HG03196 (cell line): Measurements from ENCODE around the gene FPR1.

Experiments used
- ATAC-seq: cut with Tn5 transposase; IDR thresholded peaks from one replicate; pipeline ENCODE4 v1.9.1; 2021; ENCODE audit not compliant: unreplicated experiment

The FPR1 gene, protein sequence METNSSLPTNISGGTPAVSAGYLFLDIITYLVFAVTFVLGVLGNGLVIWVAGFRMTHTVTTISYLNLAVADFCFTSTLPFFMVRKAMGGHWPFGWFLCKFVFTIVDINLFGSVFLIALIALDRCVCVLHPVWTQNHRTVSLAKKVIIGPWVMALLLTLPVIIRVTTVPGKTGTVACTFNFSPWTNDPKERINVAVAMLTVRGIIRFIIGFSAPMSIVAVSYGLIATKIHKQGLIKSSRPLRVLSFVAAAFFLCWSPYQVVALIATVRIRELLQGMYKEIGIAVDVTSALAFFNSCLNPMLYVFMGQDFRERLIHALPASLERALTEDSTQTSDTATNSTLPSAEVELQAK

GRCh38 chr19:51751655-51752054 is at the start of gene FPR1:
FPR1 (minus strand) TSS chr19:51751878; CDS start chr19:51746994, 4,884 bp downstream.
- no peak for ATAC-seq

DNA sequence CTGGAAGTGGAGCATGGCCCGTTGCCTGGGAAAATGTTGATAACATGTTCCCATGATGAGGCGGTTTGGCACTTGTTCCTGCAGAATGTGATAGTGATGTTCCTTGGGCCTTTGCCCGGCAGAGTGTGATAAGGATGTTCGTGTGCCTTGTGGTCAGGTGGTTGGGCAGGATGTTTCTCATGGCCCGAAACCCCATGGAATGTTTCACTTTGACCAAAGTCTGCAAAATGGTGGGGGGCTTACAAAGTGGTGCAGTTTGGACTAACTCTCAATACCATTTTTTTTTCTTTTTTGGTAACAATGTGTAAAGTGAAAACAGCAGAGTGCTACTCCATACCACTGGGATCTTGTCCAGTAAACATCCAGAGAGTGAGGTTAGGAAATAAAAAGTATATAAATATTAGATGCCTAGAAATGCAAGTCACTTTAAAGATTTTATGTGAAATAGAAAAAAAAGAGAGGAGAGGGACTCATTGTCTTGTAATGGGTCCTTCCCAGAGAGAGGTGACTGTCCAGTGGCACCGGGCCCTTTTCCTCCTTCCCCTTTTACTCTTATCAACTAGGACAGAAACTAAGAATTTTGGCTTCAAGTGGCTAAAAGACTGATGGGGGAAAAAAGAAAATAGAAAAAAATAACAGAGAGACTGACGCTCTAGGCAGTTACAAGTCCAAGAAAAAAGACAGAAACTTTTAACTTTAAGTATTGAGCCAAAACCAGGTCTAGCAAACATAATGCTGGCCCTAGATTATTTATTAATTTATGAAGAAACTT is 49.0 kb upstream of the FPR1 start:
- no peak for ATAC-seq

GRCh38 chr19:51799774-51800472 is 48.2 kb upstream of the FPR1 start:
- ATAC-seq = no peak

DNA sequence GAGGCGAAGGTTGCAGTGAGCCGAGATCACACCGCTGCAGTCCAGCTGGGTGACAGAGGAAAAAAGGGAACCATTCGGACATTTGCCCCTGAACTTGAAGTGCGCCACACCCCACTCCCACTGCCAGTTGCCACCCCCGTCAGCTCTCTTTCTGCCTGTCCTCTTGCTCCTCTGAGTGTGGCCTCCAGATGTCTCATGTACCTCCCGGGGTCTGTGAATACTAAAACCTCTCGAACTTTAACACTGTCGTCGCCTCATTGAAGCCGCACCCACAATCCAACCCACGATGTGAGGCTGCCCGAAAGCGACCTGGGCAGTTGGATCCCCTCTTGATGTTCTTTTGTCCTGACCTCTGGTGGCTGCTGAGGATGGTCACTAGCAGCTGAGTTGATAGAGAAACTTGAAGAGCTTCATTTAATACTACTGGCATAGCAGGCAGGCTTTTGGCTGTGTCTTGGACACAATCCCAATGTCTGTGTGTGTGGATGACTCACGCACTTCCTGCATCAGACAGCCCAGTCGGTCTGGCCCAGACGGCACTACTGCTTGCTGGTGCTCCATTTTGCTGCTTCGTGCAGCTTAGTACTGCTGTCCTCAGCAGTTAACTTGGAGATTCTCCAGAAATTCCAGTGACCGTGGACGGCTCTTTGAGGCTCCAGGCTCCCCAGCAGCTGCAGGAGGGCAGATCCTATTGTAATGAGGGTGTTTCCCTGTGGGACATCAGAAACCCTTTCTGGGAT is 47.5 kb upstream of the FPR1 start:
- no peak for ATAC-seq

DNA sequence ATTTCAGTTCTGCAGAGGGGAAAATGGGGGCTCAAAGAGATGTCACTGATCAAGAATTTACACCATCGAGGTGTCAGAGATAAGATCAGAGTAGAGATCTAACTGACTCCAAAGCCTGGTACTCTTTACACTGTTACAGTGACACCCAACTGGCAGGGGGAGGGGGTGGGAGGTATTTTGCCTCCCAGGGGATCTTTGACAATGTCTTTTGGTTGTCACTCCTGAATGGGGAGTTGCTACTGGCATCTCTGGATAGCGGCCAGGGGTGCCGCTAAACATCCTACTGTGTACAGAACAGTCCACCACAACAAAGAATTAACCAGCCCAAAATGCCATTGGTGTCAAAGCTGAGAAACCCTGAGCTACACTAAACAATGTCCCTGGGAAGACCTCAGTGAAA is 46.4 kb upstream of the FPR1 start:
- ATAC-seq = no peak

GRCh38 chr19:51797480-51797879 is 45.8 kb upstream of the FPR1 start:
- ATAC-seq = no peak

DNA sequence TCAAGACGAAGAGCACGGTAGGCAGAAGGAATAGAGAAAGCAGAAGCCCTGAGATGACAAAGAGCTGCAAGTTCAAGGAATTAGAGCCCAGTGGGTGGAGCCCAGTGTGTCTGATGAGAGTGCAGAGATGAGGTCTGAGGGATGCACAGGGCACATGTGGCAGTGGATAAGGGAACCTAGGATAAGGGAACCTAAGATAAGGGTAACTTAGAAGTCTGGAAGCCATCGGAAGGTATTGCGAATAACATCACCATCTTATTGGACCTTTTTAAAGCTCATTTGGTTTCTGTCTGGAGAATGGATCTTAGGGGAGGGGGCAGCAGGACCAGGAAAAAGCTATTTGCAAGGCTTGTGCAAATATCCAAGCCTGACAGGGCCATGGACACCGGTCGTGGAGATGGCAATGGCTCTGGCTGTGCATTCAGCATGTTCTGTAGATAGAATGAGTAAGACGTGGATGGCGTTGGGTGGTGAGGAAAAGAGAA is 44.6 kb upstream of the FPR1 start:
- ATAC-seq = no peak

- ATAC-seq = no peak
Measured at GRCh38 chr19:51794885-51795490, 43.3 kb upstream of the FPR1 start, which contains the start of gene FPR3. FPR3 (plus strand) TSS chr19:51795157; CDS start chr19:51823749, 28,592 bp downstream.

DNA sequence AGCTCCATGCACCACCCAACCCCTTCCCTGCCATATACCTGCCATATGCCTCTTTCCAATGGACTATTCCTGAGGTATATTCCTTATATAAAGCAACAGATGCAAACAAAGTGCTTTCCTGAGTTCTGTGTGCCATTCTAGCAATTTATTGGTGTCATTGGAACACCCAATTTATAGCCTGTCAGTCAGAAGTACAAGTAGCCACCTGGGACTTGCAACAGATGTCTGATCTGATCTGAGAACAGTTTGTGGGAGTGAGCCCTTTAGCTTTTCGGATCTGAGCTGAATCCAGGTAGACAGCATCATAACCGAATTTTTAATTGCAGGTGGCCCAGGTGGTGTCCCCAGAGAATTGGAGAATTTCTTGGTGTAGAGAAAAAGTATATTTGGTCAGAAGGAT is 42.3 kb upstream of the FPR1 start:
- ATAC-seq = no peak

- ATAC-seq = no peak
Measured at GRCh38 chr19:51792932-51793331, 41.3 kb upstream of the FPR1 start.

GRCh38 chr19:51789061-51789795 is 37.5 kb upstream of the FPR1 start:
- no peak for ATAC-seq

- no peak for ATAC-seq
Measured at GRCh38 chr19:51788029-51788428, 36.4 kb upstream of the FPR1 start.

GRCh38 chr19:51786646-51787494 is 35.2 kb upstream of the FPR1 start:
- no peak for ATAC-seq

GRCh38 chr19:51784922-51785690 is 33.4 kb upstream of the FPR1 start:
- no peak for ATAC-seq

GRCh38 chr19:51784109-51784785 is 32.6 kb upstream of the FPR1 start:
- ATAC-seq = no peak

DNA sequence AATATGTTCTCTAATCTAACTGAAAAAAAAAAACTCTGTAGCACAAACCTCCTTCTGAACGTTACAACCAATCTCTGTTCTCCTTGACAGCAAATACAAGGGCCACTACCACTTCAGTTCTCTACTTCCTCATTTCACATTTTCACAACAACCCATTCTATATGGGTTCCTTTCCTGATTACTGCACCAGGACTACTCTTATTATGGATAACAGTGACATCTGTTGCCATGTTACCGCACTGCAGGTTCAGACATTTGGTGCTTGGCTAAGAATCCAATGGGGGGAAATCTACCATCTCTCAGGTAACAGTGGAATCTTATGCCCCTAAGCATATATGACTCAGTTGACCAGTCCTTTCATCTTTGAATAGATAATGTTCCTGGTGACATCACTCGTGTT is 31.7 kb upstream of the FPR1 start:
- no peak for ATAC-seq

DNA sequence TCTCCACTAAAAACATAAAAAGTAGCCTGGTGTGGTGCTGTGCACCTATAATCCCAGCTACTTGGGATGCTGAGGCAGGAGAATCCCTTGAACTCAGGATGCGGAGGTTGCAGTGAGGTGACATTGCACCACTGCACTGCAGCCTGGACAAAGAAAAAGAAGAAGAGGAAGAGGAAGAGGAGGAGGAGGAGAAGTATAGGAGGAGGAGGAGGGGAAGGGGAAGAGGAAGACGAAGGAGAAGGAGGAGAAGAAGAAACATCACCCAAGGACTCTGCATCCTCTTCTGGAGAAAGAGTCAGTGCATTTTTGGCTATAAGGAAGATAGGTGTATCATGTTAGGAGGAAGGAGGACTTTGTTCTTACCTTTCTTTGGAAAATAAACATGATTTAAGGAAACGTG is 30.3 kb upstream of the FPR1 start:
- no peak for ATAC-seq

DNA sequence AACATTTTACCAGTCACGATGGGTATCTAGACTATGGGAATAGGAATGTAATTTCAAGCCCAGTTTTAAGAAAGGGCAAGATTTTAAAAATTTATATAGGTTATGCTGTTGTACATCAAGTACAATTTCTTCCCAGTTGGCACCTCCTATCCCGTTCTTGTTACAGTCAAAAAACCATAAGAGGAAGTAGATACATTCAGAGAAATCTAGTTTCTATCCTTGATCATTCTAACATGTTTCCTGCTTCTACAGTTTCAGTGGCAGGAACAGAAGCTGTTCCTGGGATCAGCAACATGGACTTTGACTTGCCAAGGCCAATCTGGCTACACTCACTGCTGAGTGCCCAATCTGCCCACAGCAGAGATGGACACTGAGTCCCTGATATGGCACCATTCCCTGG is 28.6 kb upstream of the FPR1 start:
- ATAC-seq = no peak
